HEK293 (cell line): Measurements from ENCODE around the gene RANBP2.

Experiments used
- BCL11B ChIP-seq: fragments of 450-650 bp; formaldehyde crosslinking; IDR thresholded peaks from 2 replicates; pipeline ENCODE4 v1.5.1; 2016; ENCODE audit warnings: low read depth, missing biosample characterization, missing genetic modification characterization
- INSM2 ChIP-seq: fragments of 450-650 bp; formaldehyde crosslinking; IDR thresholded peaks from 2 replicates; pipeline ENCODE4 v1.5.1; 2016; ENCODE audit warnings: missing biosample characterization, missing genetic modification characterization
- MZF1 ChIP-seq: fragments of 450-650 bp; formaldehyde crosslinking; IDR thresholded peaks from 2 replicates; pipeline ENCODE4 v1.5.1; 2017; ENCODE audit warnings: missing biosample characterization, missing genetic modification characterization, borderline replicate concordance
- PRDM10 ChIP-seq: fragments of 450-650 bp; formaldehyde crosslinking; IDR thresholded peaks from 2 replicates; pipeline ENCODE4 v1.5.1; 2016; ENCODE audit warnings: missing biosample characterization, missing genetic modification characterization
- TCF7L2 ChIP-seq: IDR thresholded peaks from 2 replicates; pipeline ENCODE4 v1.6.1; 2011; ENCODE audit warnings: low read depth, mild to moderate bottlenecking, inconsistent platforms, low read length, moderate library complexity, borderline replicate concordance
- TSHZ1 ChIP-seq: fragments of 450-650 bp; formaldehyde crosslinking; IDR thresholded peaks from 2 replicates; pipeline ENCODE4 v1.5.1; 2016; ENCODE audit warnings: missing biosample characterization, missing genetic modification characterization, borderline replicate concordance
- YY2 ChIP-seq: fragments of 450-650 bp; formaldehyde crosslinking; IDR thresholded peaks from 2 replicates; pipeline ENCODE4 v1.5.1; 2016; ENCODE audit warnings: missing biosample characterization, missing genetic modification characterization
- ZBTB20 ChIP-seq: fragments of 450-650 bp; formaldehyde crosslinking; IDR thresholded peaks from 2 replicates; pipeline ENCODE4 v1.5.1; 2016; ENCODE audit warnings: missing biosample characterization, missing genetic modification characterization
- ZNF140 ChIP-seq: fragments of 450-650 bp; formaldehyde crosslinking; IDR thresholded peaks from 2 replicates; pipeline ENCODE4 v1.5.1; 2016; ENCODE audit warnings: missing biosample characterization, missing genetic modification characterization
- ZNF18 ChIP-seq: fragments of 450-650 bp; formaldehyde crosslinking; IDR thresholded peaks from 2 replicates; pipeline ENCODE4 v1.5.1; 2016; ENCODE audit warnings: missing biosample characterization, missing genetic modification characterization
- ZNF211 ChIP-seq: fragments of 450-650 bp; formaldehyde crosslinking; IDR thresholded peaks from 2 replicates; pipeline ENCODE4 v1.5.1; 2016; ENCODE audit warnings: low read depth, missing biosample characterization, missing genetic modification characterization
- ZNF23 ChIP-seq: fragments of 450-650 bp; formaldehyde crosslinking; IDR thresholded peaks from 2 replicates; pipeline ENCODE4 v1.5.1; 2016; ENCODE audit warnings: missing biosample characterization, missing genetic modification characterization, borderline replicate concordance
- ZNF292 ChIP-seq: fragments of 450-650 bp; formaldehyde crosslinking; IDR thresholded peaks from 2 replicates; pipeline ENCODE4 v1.5.1; 2016; ENCODE audit warnings: low read depth, missing biosample characterization, missing genetic modification characterization, borderline replicate concordance
- ZNF416 ChIP-seq: fragments of 450-650 bp; formaldehyde crosslinking; IDR thresholded peaks from 2 replicates; pipeline ENCODE4 v1.5.1; 2016; ENCODE audit warnings: missing biosample characterization, missing genetic modification characterization
- ZNF426 ChIP-seq: fragments of 450-650 bp; formaldehyde crosslinking; IDR thresholded peaks from 2 replicates; pipeline ENCODE4 v1.5.1; 2017; ENCODE audit warnings: missing biosample characterization, missing genetic modification characterization, mild to moderate bottlenecking, inconsistent platforms, moderate library complexity
- ZNF521 ChIP-seq: fragments of 450-650 bp; formaldehyde crosslinking; IDR thresholded peaks from 2 replicates; pipeline ENCODE4 v1.5.1; 2017; ENCODE audit warnings: missing biosample characterization, mild to moderate bottlenecking, missing genetic modification characterization
- ZNF529 ChIP-seq: fragments of 450-650 bp; formaldehyde crosslinking; IDR thresholded peaks from 2 replicates; pipeline ENCODE4 v1.5.1; 2017; ENCODE audit warnings: missing genetic modification characterization, missing biosample characterization; ENCODE audit not compliant: insufficient replicate concordance
- ZNF548 ChIP-seq: fragments of 450-650 bp; formaldehyde crosslinking; IDR thresholded peaks from 2 replicates; pipeline ENCODE4 v1.5.1; 2016; ENCODE audit warnings: missing biosample characterization, missing genetic modification characterization
- ZNF558 ChIP-seq: fragments of 450-650 bp; formaldehyde crosslinking; IDR thresholded peaks from 2 replicates; pipeline ENCODE4 v1.5.1; 2016; ENCODE audit warnings: missing biosample characterization, missing genetic modification characterization
- ZNF610 ChIP-seq: fragments of 450-650 bp; formaldehyde crosslinking; IDR thresholded peaks from 2 replicates; pipeline ENCODE4 v1.5.1; 2016; ENCODE audit warnings: missing biosample characterization, missing genetic modification characterization, borderline replicate concordance
- ZNF621 ChIP-seq: fragments of 450-650 bp; formaldehyde crosslinking; IDR thresholded peaks from 2 replicates; pipeline ENCODE4 v1.5.1; 2017; ENCODE audit warnings: missing biosample characterization, missing genetic modification characterization
- ZNF624 ChIP-seq: fragments of 450-650 bp; formaldehyde crosslinking; IDR thresholded peaks from 2 replicates; pipeline ENCODE4 v1.5.1; 2017; ENCODE audit warnings: missing biosample characterization, missing genetic modification characterization
- ZNF629 ChIP-seq: fragments of 450-650 bp; formaldehyde crosslinking; IDR thresholded peaks from 2 replicates; pipeline ENCODE4 v1.5.1; 2017; ENCODE audit warnings: missing biosample characterization, missing genetic modification characterization
- ZNF76 ChIP-seq: fragments of 450-650 bp; formaldehyde crosslinking; IDR thresholded peaks from 2 replicates; pipeline ENCODE4; 2016; ENCODE audit warnings: low read depth, missing biosample characterization, missing genetic modification characterization, borderline replicate concordance

The RANBP2 gene

GRCh38 chr2:108719149-108720044, at the start of gene RANBP2 (continued):
- no peak for TF ChIP-seq TSHZ1 (tag by site-specific recombination)
- TF ChIP-seq MZF1 (tag by site-specific recombination): no peak
- TF ChIP-seq ZNF629: peak; percentile 100
- peak; percentile 67; the same call in 1 of the 2 replicates for TF ChIP-seq INSM2 (tag by site-specific recombination)
- no peak for TF ChIP-seq YY2 (tag by site-specific recombination)
- no peak for TF ChIP-seq ZNF529 (tag by site-specific recombination)
- no peak for TF ChIP-seq ZNF416 (tag by site-specific recombination)
- peak; percentile 69; the same call in 1 of the 2 replicates for TF ChIP-seq ZNF76
- TF ChIP-seq ZNF18 (tag by site-specific recombination): no peak
- TF ChIP-seq ZNF23 (tag by site-specific recombination): no peak
- no peak for TF ChIP-seq TCF7L2
- TF ChIP-seq PRDM10 (tag by site-specific recombination): 0 out of 2 replicates have a peak, but pooled peaks have one; percentile 17
- TF ChIP-seq ZNF140 (tag by site-specific recombination): no peak
- TF ChIP-seq ZNF610: no peak
- no peak for TF ChIP-seq ZNF521 (tag by site-specific recombination)
- no peak for TF ChIP-seq ZNF624 (tag by site-specific recombination)
- TF ChIP-seq ZNF426: no peak
- no peak for TF ChIP-seq BCL11B
- TF ChIP-seq ZNF211 (tag by site-specific recombination): no peak
- no peak for TF ChIP-seq ZNF548 (tag by site-specific recombination)
- peak; percentile 97 for TF ChIP-seq ZBTB20 (tag by site-specific recombination)
- TF ChIP-seq ZNF558: no peak
- no peak for TF ChIP-seq ZNF621 (tag by site-specific recombination)
- TF ChIP-seq ZNF292 (tag by site-specific recombination): no peak
